ENCODE measurements around the gene GPR15LG.
"Not testable (repeated sequence)": the region's sequence is repeated elsewhere in the genome, so short reads cannot be mapped to it uniquely, and the experiment has no call there.

GPR15LG gene

DNA sequence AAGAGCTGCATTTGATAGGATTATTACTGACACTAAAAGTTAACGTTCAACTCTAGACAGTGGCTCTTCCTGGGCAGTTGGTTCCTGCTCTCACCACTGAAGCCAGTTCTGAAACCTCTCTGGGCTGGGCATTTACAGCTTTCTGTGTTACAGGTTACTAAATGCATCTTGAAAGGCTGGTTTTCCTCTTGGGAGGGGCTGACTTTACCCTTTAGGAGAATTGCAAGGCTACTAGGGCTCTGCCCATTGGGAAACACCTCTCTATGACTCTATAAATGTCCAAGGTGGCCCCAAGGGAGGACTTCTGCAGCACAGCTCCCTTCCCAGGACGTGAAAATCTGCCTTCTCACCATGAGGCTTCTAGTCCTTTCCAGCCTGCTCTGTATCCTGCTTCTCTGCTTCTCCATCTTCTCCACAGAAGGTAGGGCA lies at the start of gene GPR15LG:
Gene GPR15LG (plus strand): TSS at position 301 of the 429 bp plus-strand sequence. CDS start 51 bp downstream, at position 352.
- no peak for DNase-seq (ENCODE audit: low spot score)
- Histone ChIP-seq H3K27ac (no peak within 1 kb of the TSS), H3K4me3 (no peak within 1 kb of the TSS)
- TF ChIP-seq, protein P1, sequence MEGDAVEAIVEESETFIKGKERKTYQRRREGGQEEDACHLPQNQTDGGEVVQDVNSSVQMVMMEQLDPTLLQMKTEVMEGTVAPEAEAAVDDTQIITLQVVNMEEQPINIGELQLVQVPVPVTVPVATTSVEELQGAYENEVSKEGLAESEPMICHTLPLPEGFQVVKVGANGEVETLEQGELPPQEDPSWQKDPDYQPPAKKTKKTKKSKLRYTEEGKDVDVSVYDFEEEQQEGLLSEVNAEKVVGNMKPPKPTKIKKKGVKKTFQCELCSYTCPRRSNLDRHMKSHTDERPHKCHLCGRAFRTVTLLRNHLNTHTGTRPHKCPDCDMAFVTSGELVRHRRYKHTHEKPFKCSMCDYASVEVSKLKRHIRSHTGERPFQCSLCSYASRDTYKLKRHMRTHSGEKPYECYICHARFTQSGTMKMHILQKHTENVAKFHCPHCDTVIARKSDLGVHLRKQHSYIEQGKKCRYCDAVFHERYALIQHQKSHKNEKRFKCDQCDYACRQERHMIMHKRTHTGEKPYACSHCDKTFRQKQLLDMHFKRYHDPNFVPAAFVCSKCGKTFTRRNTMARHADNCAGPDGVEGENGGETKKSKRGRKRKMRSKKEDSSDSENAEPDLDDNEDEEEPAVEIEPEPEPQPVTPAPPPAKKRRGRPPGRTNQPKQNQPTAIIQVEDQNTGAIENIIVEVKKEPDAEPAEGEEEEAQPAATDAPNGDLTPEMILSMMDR (IDR thresholded peaks at IDR 0.05): no peak

DNA sequence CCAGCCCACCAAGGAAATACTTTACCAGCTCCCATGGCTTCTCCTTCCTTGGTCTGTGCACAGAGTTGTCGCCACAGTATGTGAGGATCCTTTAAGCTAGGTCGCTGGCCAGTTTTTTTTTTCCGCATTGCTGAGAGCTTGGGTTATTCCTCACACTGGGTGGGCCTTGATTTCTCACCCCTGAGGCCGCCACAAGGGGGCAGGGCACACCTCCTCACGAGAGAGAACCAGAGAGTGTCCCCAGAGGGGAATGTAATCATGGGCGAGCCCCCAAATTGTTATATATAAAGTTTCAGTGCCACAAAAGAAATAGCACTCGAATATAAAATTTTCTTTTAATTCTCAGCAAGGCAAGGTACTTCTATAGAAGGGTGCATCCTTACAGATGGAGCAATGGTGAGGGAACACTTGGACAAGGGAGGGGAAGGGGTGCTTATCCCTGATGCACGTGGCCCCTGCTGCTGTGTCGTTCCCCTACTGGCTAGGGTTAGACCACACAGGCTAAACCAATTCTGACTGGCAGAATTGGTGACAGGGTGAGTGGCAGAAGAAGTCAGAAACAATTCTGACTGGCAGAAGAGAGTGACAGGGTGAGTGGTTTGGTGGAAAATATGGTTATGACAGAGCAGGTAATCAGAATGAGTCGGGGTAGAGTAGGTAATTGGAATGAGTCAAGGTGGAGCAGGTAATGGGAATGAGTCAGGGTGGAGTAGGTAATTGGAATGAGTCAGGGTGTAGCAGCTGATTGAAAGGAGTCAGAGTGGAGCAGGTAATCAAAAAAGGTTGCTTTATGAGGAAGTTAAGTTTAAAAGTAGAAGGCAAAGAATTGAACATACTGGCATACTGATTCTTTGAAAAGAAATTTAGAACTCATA lies 47.5 kb upstream of the GPR15LG start:
- H3K4me3 ChIP-seq; DNase-seq (ENCODE audit: low spot score); H3K27ac ChIP-seq: not testable (repeated sequence)

DNA sequence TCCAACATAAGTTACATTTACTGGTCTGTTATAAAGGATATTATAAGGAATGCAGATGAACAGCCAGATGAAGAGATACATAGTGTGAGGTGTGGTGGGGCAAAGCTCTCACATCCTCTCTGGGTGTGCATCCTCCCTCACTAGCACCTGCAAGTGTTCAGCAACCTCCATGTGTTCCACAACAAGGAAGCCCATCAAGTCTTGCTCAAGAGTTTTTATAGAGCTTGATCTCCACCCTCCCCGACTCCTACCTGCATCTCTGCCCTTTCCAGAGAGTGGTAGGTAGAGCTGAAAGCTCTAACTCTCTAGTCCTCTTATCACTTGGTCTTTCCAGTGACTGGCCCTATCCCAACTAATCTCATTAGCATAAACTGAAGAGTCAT lies 46.8 kb upstream of the GPR15LG start:
- no peak overlapping the region for H3K27ac ChIP-seq
- TF ChIP-seq, protein P1 (IDR thresholded peaks at IDR 0.05): no peak
- DNase-seq (ENCODE audit: low spot score): no peak

DNA sequence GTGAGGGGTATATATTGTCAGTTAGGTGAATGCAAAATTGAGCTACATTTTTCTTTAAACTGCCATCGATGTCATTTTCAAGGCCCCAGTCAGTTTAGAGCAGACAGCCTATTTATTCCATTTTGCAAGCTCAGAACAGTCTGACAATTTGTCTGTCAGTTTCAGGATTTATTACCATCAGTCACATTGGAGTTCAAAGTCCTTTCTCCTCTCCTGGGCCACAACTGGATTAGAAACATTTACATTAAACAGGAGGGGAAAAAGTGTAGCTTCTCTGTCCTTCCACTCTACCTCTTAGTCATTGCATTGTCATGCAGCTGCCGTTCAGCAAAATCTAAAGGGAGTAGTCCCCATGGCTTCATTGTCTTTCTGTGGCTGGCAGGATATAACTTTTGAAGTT lies 37.8 kb upstream of the GPR15LG start:
- TF ChIP-seq, protein P1 (IDR thresholded peaks at IDR 0.05): no peak
- Histone ChIP-seq H3K4me3 (no peak overlapping the region), H3K27ac (no peak overlapping the region)
- DNase-seq (ENCODE audit: low spot score): no peak

More for the DNA sequence above, 46.8 kb upstream of the GPR15LG start:
- no peak overlapping the region for H3K4me3 ChIP-seq

DNA sequence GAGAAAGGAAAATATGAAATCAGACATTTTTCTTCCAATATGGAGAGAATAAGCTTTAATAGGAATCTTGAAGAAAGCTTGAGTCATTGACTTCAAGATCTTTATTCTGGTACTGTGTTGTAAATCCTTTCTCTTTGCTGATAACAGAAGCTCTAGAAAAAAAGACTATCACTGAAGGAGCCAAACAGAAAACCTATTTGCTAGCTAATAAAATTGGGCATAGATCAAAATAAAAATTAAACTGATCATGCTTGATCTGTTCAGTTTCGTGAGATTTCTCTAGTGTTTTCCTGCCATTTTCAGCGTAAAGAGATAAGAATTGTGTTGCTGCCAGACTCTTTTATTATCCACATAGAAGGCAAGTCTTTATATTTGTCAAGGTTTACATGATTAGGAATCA lies 35.8 kb upstream of the GPR15LG start:
- Histone ChIP-seq H3K27ac (no peak overlapping the region), H3K4me3 (no peak overlapping the region)
- TF ChIP-seq, protein P1 (IDR thresholded peaks at IDR 0.05): no peak
- DNase-seq (ENCODE audit: low spot score): no peak

DNA sequence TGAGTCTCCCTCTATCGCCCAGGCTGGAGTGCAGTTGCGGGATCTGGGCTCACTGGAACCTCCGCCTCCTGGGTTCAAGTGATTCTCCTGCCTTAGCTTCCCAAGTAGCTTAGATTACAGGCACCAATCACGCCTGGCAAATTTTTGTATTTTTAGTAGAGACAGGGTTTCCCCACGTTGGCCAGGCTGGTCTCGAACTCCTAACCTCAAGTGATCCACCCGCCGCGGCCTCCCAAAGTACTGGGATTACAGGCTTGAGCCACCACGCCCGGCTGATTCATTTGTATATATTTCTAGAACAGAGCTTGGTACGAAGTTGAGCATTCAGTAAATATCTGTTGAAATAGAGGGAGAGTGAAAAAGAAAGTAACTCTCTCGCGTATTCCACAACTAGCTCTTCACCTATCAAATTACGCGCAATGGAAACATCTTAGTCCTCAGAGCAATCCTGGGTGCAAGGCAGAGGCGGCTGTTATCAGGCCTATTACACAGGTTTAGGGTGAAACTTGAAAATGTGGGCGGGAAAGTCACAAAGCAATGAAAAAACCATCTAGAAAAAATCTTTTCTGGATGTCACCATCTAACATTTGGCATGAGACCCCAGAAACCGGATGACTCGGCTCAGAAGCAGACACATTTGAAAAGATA lies 35.0 kb upstream of the GPR15LG start:
- H3K27ac ChIP-seq: peak overlapping the region; percentile 56 to 91

More for the DNA sequence above, 35.0 kb upstream of the GPR15LG start:
- TF ChIP-seq, protein P1 (IDR thresholded peaks at IDR 0.05): no peak
- no peak for DNase-seq (ENCODE audit: low spot score)
- H3K4me3 ChIP-seq: peak overlapping the region; percentile 99

All from coronary artery (tissue), 2 donors.